Testis (tissue), 5 donors: ENCODE measurements around the gene PLA2G2A. TPM values are rescaled to one million over a fixed set of nuclear protein-coding genes. Genes with fewer than 3 reads are reported as not detected.

Experiments used
- DNase-seq: peaks from one replicate; pipeline ENCODE4 v3.0.0-alpha.2; 2019
- H3K27ac ChIP-seq, 2 donors: fragments of 200-600 bp; sonication (generic); one replicate each; pipeline ENCODE4 v1.5.1; 2019
- H3K27me3 ChIP-seq: fragments of 200-600 bp; sonication (generic); one replicate; pipeline ENCODE4 v1.5.1; 2019
- H3K36me3 ChIP-seq: fragments of 200-600 bp; sonication (generic); one replicate; pipeline ENCODE4 v1.5.1; 2017; ENCODE audit warnings: low read depth; ENCODE audit errors: missing control alignments
- H3K4me1 ChIP-seq: fragments of 200-600 bp; sonication (generic); one replicate; pipeline ENCODE4 v1.5.1; 2019
- H3K4me3 ChIP-seq, 2 donors: fragments of 200-600 bp; sonication (generic); one replicate each; pipeline ENCODE4 v1.5.1; 2017 to 2019
- H3K9me3 ChIP-seq: fragments of 200-600 bp; sonication (generic); one replicate; pipeline ENCODE4 v1.5.1; 2017
- CTCF ChIP-seq, 3 experiments: fragments of 450-650 bp in 2 of 3; fragments of 200-600 bp in 1 of 3; sonication (generic) in 1 of 3; IDR thresholded peaks; one replicate each; pipeline ENCODE4 v1.5.1; 2016 to 2019; ENCODE audit warnings: antibody characterized with exemption in 3 of 3, mild to moderate bottlenecking in 2 of 3, moderate library complexity in 1 of 3
- POLR2A ChIP-seq: fragments of 450-650 bp; IDR thresholded peaks from one replicate; pipeline ENCODE4 v1.6.1; 2017; ENCODE audit warnings: antibody characterized with exemption, mild to moderate bottlenecking, moderate library complexity
- WGBS, 2 donors: methylation state at CpG; one replicate each; pipeline ENCODE4 v1.1.5; 2018; 5-methylcytosine and 5-hydroxymethylcytosine counted together
- intact Hi-C: fragments of 100-400 bp; cut with DNase I; formaldehyde crosslinking; loops from one replicate; pipeline ENCODE4 v1.15.1; 2023; ENCODE audit warnings: low total_unique reads
- long read RNA-seq, 2 donors: transcript quantifications; one replicate each; lab custom pipeline, GENCODE V29; 2026
- polyA plus RNA-seq: library from polyadenylated mRNA; stranded (reverse); fragments of 350-450 nt; fragmentation: Illumina TruSeq; extraction: RNeasy Lipid Tissue Mini Kit (QIAGEN cat#74804); gene quantifications from one replicate; pipeline ENCODE4 v1.2.3, GENCODE V29; 2014; ENCODE audit warnings: low read depth, low replicate concordance; ENCODE audit not compliant: insufficient read depth
- total RNA-seq, 2 donors: library from RNA; depleted of rRNA; stranded (reverse); fragments of >200 nt; gene quantifications; one replicate each; pipeline ENCODE4 v1.2.3, GENCODE V29; 2016

PLA2G2A gene
- 1 to 10 TPM; 7.1 to 8.3 TPM for total RNA-seq
- polyA plus RNA-seq = 60.8 TPM
- long read RNA-seq, donor 1, partial matches to known transcripts = 0 of 3 reads
- long read RNA-seq, donor 1, other reads (novel, unspliced or antisense) = 0 of 3 reads
- long read RNA-seq, donor 2 = 0 reads

GRCh38 chr1:19979494-19979977 lies at the start of gene PLA2G2A:
Gene PLA2G2A (minus strand): TSS chr1:19979618. CDS start chr1:19978773, 845 bp downstream.
- peaks cover 23% of the 10 kb centered on the region for H3K4me1 ChIP-seq
- 83 to 91% methylated on average over 7 to 8 of the region's 8 CpGs for WGBS, 2 donors
- H3K27me3 ChIP-seq = no peaks in the 10 kb centered on the region
- H3K27ac ChIP-seq = peak within 1 kb of the TSS in 1 of 2 donors; percentile 75
- no peaks in the 10 kb centered on the region for H3K36me3 ChIP-seq
- intact Hi-C loops = no loop called here
- no peak for TF ChIP-seq POLR2A
- no peak for TF ChIP-seq CTCF (IDR thresholded peaks at IDR 0.05)
- H3K9me3 ChIP-seq = no peaks in the 10 kb centered on the region
- DNase-seq = peak; percentile 33
- H3K4me3 ChIP-seq = no peak within 1 kb of the TSS

GRCh38 chr1:20028726-20029125 lies 49.3 kb upstream of the PLA2G2A start:
- 30 to 31% methylated on average over 5 of the region's 5 CpGs for WGBS, 2 donors
- no peaks in the 10 kb centered on the region for H3K36me3 ChIP-seq
- intact Hi-C loops = no loop called here
- peak overlapping the region; percentile 62 to 73 for H3K4me3 ChIP-seq
- H3K27ac ChIP-seq = peak overlapping the region; percentile 85 to 94
- peaks cover 34% of the 10 kb centered on the region for H3K4me1 ChIP-seq
- DNase-seq = no peak
- no peaks in the 10 kb centered on the region for H3K27me3 ChIP-seq
- H3K9me3 ChIP-seq = no peaks in the 10 kb centered on the region
- TF ChIP-seq POLR2A = no peak
- no peak for TF ChIP-seq CTCF (IDR thresholded peaks at IDR 0.05)

GRCh38 chr1:20028125-20028524 lies 48.7 kb upstream of the PLA2G2A start:
- no peaks in the 10 kb centered on the region for H3K9me3 ChIP-seq
- DNase-seq = peak; percentile 68
- intact Hi-C loops = no loop called here
- peaks cover 30% of the 10 kb centered on the region for H3K4me1 ChIP-seq
- no peaks in the 10 kb centered on the region for H3K27me3 ChIP-seq
- H3K4me3 ChIP-seq = peak overlapping the region; percentile 62 to 73
- peak overlapping the region; percentile 85 to 94 for H3K27ac ChIP-seq
- no peak for TF ChIP-seq POLR2A
- TF ChIP-seq CTCF (IDR thresholded peaks at IDR 0.05) = no peak
- no peaks in the 10 kb centered on the region for H3K36me3 ChIP-seq
- 12 to 27% methylated on average over 5 of the region's 5 CpGs for WGBS, 2 donors

- no peaks in the 10 kb centered on the region for H3K4me1 ChIP-seq
- TF ChIP-seq CTCF (IDR thresholded peaks at IDR 0.05) (no peak), POLR2A (no peak)
- H3K4me3 ChIP-seq = no peak overlapping the region
- 91 to 93% methylated on average over 1 of the region's 1 CpG for WGBS, 2 donors
- H3K36me3 ChIP-seq = no peaks in the 10 kb centered on the region
- intact Hi-C loops = no loop called here
- H3K9me3 ChIP-seq = no peaks in the 10 kb centered on the region
- no peak for DNase-seq
- H3K27me3 ChIP-seq = no peaks in the 10 kb centered on the region
- H3K27ac ChIP-seq = no peak overlapping the region
Measured at GRCh38 chr1:20017741-20018140, 38.3 kb upstream of the PLA2G2A start.

- Histone ChIP-seq H3K27ac (no peak overlapping the region), H3K9me3 (no peaks in the 10 kb centered on the region), H3K36me3 (no peaks in the 10 kb centered on the region), H3K4me1 (peaks cover under 1% of the 10 kb centered on the region), H3K27me3 (no peaks in the 10 kb centered on the region), H3K4me3 (no peak overlapping the region)
- WGBS, 2 donors = 94% methylated on average over 2 of the region's 2 CpGs
- DNase-seq = no peak
- TF ChIP-seq CTCF (IDR thresholded peaks at IDR 0.05) (no peak), POLR2A (no peak)
- intact Hi-C loops = no loop called here
Measured at GRCh38 chr1:20014153-20014552, 34.7 kb upstream of the PLA2G2A start.
